GM23248 (cell line): ENCODE data around the gene TRIM17.

Source experiments
- EZH2 ChIP-seq: fragments of 200-600 bp; sonication (generic); IDR thresholded peaks from 2 replicates; pipeline ENCODE4 v1.6.1; 2018; ENCODE audit warnings: antibody characterized with exemption, mild to moderate bottlenecking; ENCODE audit not compliant: insufficient read depth, poor library complexity, severe bottlenecking
- EZH2phosphoT487 ChIP-seq: fragments of 200-600 bp; sonication (generic); IDR thresholded peaks from 2 replicates; pipeline ENCODE4 v1.6.1; 2018; ENCODE audit warnings: antibody characterized with exemption, moderate library complexity, mild to moderate bottlenecking, low read depth; ENCODE audit not compliant: insufficient read depth

DNA sequence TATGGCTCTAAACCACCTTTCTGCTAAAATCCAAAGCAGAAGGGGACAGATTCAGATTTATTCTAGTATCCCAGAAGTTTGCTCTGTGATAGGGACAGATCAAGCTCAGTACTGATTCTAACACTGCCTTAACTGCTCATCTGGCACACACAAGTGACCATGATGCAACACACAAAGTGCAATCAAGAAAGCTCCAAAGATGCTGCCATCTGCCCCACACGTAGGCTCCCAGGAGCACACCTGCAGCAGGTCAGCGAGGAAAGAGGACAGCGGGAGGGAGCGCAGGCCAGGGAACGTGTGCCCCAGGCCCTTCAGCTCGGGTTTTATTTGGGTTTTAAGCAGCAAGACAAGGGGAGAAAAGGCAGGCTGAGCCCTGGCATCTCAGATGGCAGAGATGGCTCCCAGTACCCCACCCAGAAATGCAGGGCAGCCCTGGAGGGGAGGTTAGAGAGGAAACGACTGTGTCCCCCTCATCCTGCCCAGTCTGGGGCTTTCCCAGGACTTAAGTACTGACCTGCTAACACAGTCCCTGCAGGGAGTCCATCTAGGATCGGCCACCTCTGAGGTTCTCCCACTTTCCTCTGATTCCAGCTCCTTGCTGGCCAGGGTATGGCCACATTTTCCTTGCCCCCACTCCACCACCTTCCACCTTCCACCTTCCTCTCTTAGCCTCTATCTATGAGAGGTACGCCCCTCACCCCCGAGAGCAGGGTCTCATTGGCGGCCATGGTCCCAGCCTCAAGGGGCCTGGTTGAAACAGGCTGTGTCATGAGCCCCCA is 11.3 kb downstream of the TRIM17 start:
- no peak for TF ChIP-seq EZH2
- TF ChIP-seq EZH2phosphoT487 = no peak
